ENCODE data around the gene SLC39A12.
"Not testable (repeated sequence)": the region's sequence is repeated elsewhere in the genome, so short reads cannot be mapped to it uniquely, and the experiment has no call there.

SLC39A12 gene

DNA sequence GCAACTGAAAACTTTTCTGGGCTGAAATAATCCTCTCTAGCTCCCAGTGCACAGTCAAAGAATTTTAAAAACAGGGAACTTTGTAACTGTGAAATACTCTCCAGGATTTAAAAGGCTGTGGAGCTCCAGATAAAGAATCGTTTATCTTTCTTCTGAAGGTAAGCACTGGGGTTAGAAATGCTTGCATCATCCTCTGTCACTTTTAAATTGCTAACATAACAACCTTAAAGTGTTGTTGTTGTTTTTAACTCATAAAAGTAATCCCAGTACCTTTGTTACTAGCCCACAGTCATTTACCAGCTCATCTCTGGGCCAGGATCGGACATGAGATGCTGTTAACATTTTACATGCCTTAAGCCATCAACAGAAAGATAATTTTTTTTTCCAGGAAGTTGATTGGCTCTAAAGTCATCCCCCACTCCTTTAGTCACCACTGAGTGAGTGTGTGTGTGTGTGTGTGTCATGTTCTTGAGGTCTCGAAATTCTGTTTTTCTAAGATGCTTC lies at the start of gene SLC39A12:
SLC39A12 (plus strand) TSS at position 51 of the 504 bp plus-strand sequence. CDS start 1,359 bp downstream, outside the sequence.
- DNase-seq (ENCODE audit: low read depth in 3 of 3) = no peak

DNA sequence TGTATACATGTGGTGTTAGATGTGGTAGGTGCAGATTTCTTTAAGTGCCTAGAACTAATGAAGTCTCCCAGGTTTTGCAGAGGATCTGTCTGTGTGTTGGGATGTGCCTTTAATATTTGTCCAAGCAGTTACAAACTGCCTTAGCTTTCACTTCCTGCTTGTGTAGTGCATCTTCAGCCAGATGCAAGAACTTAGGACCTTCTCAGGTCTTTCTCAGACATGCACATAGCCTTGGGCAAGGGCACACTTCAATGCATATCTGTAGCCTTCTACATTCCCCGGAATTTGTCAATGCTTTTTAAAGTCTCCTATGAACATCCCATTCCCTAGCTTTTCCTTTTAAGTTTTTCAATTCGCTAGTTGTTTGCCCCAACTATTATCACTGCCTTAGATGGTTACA lies 47.2 kb upstream of the SLC39A12 start:
- DNase-seq (ENCODE audit: low read depth in 3 of 3) = no peak

DNA sequence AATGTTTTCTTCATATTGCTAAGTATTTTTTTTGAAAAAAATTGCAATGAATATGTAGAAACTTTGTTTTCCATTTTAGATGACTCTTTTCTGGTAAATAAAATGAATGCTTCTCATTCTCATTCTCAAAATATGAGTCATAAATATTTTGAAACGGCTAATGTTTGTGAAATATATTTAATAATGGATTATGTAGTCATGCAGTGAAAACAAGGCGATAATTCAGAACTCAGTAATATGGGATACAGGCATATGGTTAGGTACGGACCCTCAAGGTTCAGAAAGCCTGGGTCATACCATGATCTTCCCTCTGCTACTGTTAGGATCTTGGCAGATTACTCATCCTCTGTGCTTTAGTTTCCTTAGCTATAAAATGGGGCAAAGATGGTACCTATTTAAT lies 46.2 kb upstream of the SLC39A12 start:
- no peak for DNase-seq (ENCODE audit: low read depth in 3 of 3)

DNA sequence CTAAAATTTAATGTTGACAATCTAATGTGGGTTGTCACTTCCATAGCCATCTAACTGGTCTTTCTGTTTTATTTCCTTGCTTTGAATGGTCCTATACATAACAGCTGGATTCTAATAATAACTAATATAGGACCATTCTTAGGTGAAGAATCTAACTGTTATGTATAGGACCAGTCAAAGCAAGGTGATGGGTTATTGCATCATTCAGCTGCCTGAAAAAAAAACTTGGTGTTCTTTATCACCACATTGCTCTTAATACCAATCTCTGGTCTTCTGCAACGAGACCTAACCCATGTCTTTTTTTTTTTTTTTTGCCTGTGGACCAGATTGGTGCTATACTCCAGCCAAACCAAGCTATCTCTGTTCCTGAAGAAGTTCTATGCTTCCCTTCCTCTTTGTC lies 45.7 kb upstream of the SLC39A12 start:
- DNase-seq (ENCODE audit: low read depth in 3 of 3) = no peak

DNA sequence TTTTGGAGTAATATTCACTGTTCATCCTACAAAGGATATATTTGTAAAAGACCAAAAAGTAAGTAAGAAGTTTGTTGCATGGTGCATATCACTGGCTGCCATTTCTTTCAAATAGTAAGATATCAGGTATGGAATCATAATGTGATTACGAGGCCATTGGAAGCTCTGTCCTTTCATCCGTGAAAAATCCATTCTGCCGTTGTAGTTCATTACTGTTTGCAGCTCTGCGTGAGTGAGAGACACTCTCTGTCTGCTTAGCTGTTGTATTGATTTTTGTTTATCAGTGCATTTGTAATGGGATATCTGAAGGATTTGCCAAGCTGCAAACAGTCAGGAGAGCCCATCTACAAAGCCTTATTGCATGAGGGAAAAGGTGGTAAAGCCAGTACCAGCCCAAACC lies 44.1 kb upstream of the SLC39A12 start:
- DNase-seq (ENCODE audit: low read depth in 3 of 3) = no peak

DNA sequence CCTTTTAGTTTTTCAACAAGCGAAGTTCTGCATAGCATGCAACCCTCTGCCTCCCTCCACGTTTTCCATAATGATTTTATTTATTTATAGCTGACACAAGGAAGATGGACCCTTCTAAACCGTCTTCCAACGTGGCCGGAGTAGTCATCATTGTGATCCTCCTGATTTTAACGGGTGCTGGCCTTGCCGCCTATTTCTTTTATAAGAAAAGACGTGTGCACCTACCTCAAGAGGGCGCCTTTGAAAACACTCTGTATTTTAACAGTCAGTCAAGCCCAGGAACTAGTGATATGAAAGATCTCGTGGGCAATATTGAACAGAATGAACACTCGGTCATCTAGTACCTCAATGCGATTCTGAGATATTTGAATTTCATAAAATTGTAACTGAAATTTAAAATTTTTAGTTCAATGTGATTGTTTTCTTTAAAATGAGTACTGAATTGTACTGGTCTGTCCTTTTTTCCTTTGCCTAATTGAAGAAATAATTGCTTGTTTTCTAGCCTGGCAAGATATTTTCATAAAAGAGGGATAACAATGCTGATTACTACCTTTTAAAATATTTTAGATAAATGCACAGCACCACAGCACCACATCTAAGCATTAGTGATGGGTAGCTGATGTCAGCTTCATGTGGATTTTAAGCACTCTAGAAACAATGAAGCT lies 41.5 kb upstream of the SLC39A12 start:
- DNase-seq (ENCODE audit: low read depth in 3 of 3) = no peak

DNA sequence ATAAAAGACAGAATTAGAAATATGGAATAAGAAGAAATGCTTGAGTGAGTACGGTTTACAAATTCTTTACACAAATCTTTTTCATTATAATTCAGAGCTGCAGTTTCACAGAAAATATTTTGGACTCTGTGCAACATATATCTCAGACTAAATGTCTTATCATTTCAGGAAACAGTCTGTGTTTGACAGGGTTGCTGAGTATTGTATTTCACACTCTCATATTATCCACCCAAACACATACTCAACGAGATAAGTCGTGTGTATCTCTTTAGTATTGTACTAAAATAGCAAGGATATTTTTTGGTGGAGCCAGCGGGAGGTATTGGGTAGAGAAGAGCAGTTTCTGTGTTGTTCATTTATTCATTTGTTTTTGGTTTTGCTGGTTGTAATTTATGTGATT lies 39.0 kb upstream of the SLC39A12 start:
- DNase-seq (ENCODE audit: low read depth in 3 of 3) = no peak

DNA sequence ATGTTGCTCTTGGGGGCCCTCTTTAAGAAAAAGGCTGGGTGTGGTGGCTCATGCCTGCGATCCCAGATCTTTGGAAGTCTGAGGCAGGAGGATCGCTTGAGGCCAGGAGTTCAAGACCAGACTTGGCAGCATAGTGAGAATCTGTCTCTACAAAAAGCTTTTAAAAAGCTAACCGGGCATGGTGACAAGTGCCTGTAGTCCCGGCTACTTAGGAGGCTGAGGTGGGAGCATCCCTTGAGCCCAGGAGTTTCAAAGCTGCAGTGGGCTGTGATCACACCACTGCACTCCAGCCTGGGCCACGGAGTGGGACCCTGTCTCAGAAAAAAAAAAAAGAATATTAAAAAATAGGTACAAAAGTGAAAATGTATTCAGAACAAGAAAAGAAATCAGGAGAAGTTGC lies 38.1 kb upstream of the SLC39A12 start:
- DNase-seq (ENCODE audit: low read depth in 3 of 3) = no peak

DNA sequence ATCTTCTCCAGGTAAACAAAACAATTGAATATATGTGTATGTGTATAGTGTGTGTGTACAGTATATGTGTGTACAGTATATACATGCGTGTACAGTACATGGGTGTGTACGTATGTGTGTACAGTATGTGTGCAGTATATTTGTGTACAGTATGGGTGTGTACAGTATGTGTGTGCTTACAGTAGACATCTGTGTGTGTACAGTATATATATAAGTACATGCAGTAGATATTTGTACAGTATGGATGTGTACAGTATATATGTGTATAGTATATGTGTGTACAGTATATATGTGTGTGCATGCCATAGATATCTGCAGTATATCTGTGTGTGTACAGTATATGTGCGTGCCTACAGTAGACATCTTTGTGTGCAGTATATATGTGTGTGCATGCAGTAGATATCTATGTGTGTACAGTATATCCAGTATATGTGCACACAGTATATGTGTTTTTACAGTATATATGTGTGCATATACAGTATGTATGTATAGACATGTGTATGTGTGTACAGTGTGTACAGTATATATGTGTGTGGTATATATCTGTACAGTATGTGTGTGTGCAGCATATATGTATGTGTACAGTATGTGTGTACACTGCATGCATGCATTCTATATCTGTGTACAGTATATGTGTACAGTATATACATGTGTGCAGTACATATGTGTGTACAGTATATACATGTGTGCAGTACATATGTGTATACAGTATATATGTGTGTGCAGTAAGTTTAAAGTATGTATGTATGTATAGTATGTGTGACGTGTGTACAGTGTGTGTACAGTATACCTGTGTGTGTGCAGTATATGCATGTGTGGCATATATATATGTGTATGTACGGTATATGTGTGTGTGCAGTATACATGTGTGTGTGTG lies 37.3 kb upstream of the SLC39A12 start:
- no peak for DNase-seq (ENCODE audit: low read depth in 3 of 3)

DNA sequence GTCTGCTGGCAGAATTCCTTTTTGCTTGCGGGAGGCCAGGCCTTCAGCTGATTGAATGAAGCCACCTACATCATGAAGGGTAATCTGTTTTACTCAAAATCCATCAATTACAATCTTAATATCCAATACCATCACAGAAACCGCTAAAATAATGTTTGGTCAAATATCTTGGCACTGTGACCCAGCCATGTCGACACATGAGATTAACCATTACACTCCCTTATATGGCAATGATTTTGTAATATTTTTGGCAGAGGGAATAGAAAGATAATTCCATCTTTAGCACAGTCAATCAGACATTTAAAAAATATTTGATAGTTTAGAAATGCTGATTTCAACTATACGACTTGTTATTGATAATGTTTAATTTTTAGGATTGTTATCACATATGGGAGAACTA lies 36.5 kb upstream of the SLC39A12 start:
- DNase-seq (ENCODE audit: low read depth in 3 of 3) = no peak

DNA sequence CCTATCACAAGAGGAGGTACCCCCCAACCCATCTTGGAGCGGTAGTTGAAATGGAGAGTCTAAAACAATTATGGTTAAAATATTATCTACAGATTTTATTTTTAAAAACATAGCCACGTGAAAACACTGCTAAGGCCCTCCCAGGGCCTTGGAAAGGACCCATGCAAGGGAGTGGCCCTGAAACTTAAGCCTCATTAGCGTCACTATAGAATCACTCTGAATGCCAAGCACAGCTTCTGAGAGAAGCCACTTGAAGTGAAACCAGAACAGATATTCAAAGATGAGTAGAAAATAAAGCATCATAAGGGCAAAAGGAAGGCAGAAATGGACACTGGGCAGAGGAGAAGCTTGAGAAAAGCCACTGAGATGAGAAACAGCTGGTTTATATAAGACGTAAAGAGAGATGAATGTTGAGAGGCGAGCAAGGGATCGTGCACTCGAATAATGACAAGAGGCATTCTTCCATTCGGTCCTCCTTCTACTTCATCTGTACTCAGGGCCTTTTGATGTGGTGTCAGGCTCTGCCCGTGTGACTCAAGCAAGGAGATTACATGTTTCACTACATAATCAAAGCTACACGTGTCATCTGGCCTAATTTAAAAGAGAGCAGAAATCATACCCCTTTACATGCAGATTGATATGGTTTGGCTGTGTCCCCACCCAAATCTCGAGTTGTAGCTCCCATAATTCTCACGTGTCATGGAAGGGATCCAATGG lies 33.4 kb upstream of the SLC39A12 start:
- DNase-seq (ENCODE audit: low read depth in 3 of 3) = no peak

DNA sequence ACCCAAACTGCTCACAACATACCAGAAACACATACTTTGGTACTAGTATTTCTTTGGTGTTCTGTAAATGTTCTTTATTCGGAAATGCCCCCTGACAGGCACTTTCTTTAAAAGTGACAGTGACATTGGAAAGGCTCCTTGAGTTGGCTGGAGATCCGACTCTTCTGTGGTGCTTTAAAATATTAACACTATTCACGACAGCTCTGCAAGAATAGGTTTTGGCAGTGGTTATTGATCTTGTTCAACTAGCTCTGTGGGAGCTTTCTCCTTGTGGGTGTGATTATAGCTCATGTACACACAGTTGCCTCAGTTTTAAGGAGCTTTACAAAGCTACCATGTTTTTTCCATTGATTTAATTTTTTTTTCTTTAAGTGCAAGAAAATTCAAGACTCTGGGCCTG lies 30.3 kb upstream of the SLC39A12 start:
- no peak for DNase-seq (ENCODE audit: low read depth in 3 of 3)

DNA sequence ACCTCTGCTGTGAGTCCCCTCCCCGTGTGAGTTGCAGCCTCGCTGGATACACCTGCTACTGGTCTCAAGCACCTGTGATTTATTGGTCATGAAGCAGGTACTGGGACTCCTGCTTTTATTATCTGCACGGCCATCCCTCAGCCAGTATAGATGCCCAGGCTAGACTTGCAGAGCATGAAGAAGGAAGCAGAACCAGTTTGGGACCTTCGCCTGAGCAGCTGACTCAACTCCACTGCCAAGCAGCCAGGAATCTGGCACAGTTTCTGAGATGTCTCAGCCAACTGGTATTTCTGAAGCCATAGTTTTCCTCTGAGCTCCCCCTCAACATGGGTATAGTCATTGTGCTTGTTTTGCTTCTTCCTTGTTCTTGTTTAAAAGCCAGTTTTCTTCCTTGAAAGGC lies 28.0 kb upstream of the SLC39A12 start:
- DNase-seq (ENCODE audit: low read depth in 3 of 3) = no peak

DNA sequence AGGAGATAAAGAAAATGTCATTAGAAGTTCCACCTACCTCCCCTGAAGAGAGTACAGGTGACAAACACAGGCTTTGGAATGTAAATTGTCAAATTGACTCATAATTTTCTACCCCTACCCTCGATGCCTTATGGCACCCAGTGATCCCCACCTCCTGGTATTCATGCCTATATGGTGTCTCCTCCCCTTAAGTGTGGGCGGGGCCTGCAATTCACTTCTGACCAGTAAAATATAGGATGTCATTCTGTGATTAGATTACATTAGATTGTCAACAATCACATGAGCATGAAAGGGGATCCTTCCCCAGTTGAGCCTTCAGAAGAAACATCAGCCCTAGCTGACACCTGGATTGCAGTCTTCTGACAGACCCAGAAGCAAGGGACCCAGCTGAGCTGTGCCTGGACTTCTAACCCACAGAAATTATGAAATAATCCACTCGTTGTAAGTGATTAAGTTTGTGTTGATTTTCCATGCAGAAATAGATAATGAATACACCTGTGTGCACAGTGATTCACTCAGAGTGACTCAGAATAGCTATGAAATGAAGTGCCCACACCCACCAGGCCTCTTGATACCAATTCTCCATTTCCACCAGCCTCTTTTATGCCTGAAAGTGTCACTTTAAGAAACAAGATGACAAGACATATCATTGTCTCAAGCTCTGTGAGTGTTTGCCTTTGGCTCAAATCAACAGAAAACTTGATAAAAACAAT lies 8.5 kb upstream of the SLC39A12 start:
- no peak for DNase-seq (ENCODE audit: low read depth in 3 of 3)

DNA sequence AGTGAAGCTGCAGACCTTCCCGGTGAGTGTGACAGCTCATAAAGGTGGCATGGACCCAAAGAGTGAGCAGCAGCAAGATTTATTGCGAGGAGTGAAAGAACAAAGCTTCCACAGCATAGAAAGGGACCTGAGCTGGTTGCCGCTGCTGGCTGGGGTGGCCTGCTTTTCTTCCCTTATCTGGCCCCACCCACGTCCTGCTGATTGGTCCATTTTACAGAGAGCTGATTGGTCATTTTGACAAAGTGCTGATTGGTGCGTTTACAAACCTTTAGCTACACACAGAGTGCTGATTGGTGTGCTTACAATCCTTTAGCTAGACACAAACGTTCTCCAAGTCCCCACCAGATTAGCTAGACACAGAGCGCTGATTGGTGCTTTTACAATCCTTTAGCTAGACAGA lies 1.4 kb upstream of the SLC39A12 start:
- DNase-seq (ENCODE audit: low read depth in 3 of 3) = not testable (repeated sequence)

DNA sequence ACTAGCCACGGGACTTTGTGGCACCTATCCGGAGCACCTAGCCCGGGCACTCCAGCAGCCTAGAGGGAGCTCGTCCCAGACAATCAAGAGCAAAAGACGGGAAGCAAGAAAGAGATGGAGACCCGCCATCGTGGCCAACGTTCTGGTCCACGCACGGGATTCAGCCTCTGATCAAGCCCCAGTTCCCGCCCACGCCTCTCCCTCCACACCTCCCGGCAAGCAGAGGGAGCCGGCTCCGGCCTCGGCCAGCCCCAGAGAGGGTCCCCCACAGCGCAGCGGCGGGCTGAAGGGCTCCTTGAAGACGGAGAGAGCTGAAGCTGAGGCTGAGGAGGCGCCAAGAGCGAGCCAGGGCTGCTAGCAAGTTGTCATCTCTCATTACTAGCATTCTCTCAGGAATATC lies 992 bp upstream of the SLC39A12 start:
- DNase-seq (ENCODE audit: low read depth in 3 of 3) = no peak

DNA sequence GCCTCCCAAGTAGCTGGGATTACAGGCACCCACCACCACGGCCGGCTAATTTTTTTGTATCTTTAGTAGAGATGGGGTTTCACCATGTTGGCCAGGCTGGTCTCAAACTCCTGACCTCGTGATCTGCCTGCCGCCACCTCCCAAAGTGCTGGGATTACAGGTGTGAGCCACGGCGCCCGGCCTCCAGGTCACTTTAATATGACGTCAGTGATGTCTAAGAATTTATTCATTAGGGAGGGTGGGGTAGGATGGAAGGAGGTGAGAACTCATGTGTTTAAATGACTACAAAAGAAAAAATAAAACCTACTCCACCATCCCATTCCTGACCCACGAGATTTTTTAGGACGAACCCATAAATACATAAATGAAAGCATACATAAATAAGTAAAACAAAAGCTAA lies 2.7 kb downstream of the SLC39A12 start:
- DNase-seq (ENCODE audit: low read depth in 3 of 3) = not testable (repeated sequence)

DNA sequence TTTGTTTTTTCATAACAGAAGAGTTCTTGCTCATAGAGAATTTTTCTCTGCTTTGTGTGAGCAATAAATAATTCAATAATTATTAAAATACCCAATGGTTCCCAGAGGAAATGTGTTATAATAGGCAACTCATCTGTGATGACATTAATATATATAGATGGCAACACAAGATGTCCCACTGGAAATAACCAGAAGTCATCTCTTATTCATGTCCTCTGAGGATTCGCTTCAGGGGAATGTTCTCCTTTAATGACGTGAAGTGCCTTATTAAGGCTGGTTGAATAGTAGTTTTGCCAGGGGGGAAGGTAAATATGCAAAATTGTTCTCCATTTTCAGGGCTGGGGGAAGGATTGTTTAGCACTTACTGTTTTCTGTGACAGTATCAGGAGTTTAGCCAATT lies 3.1 kb downstream of the SLC39A12 start:
- DNase-seq (ENCODE audit: low read depth in 3 of 3) = no peak

DNA sequence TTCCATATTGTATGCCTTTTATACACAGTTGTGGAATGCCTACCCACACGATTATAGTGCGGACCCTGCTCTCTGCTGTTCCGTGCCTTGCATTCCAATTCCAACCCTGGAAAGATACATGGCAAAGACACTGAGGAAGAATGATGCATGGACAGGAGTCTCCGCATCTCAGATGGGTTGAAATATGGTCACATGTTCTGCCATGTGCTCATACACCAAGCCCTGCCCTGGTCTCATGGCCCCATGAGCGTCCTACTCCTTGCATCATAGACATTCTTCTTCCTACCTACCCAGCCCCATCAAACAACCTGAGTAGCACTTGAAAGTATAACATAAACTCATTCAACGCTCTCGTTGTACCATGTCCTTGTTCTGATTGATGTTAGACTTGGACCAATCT lies 6.3 kb downstream of the SLC39A12 start:
- DNase-seq (ENCODE audit: low read depth in 3 of 3) = no peak

DNA sequence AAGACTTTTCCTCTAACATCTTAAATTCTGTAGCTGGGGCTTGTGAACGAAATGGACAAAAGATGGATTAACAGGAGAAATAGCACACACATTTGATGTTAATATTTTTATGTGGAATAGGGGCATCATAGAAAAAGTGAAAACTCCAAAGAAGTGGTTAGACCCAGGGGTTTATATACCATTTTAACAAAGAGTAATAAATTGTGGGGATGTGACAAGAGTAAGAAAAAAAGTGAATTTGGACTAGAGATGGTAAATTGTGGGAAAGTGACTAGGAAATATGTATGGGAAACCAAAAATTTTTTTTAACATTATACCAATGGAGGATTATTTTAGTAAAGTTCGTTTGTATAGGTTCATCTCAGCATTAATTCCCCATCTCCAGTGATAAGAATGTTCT lies 8.2 kb downstream of the SLC39A12 start:
- no peak for DNase-seq (ENCODE audit: low read depth in 3 of 3)

DNA sequence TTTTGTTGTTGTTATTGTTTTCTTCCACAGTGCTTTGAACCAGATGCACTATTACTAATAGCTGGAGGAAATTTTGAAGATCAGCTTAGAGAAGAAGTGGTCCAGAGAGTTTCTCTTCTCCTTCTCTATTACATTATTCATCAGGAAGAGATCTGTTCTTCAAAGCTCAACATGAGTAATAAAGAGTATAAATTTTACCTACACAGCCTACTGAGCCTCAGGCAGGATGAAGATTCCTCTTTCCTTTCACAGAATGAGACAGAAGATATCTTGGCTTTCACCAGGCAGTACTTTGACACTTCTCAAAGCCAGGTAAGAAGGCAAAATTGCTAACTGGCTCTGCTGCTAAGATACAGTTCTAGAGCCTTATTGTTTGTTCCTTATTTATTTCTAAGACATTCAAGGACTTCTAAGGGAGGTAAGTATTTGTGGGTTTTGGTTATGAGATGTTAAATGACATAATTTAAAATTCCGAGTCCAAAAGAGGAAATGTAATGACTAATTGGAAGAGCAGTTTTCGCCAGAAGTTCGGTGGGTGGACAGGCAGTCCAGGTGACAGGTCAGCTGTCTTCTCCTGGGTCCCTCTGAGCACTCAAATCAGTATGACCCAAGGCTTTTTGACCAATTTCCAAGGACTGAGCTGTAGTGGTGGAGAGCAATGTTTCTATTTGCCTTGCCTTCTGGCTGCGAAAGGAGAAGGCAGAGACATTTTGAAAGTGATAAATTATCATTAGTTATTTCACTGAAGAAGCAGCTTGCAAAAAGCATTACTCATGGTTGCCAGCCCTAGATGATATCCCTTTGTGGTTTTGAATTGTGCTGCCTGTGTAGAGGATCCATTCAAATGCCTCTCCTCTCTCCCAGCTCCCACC lies 10.1 kb downstream of the SLC39A12 start:
- no peak for DNase-seq (ENCODE audit: low read depth in 3 of 3)

Measured in stimulated activated CD4-positive, alpha-beta T cell treated with anti-CD3 and anti-CD28 coated beads, TNF-alpha, amount 100 ng/mL, for 48 hours (primary cell).